Tibial nerve (tissue), 4 donors: ENCODE data around the gene FAM174A.

ENCODE experiments used
- CTCF ChIP-seq, 5 experiments: fragments of 200-600 bp in 3 of 5; fragments of 450-650 bp in 2 of 5; sonication (generic) in 3 of 5; IDR thresholded peaks; one replicate each; pipeline ENCODE4 v1.5.1; 2016 to 2019; ENCODE audit warnings: antibody characterized with exemption in 5 of 5, mild to moderate bottlenecking in 3 of 5, moderate library complexity in 2 of 5
- EP300 ChIP-seq, 2 donors: sonication (generic); formaldehyde crosslinking; IDR thresholded peaks; one replicate each; pipeline ENCODE4 v1.6.1; 2017; ENCODE audit warnings: antibody characterized with exemption in 2 of 2, mild to moderate bottlenecking in 1 of 2
- POLR2A ChIP-seq, 2 donors: fragments of 450-650 bp; IDR thresholded peaks; one replicate each; pipeline ENCODE4 v1.6.1; 2017; ENCODE audit warnings: antibody characterized with exemption in 2 of 2, mild to moderate bottlenecking in 2 of 2, moderate library complexity in 2 of 2

- no peak for TF ChIP-seq CTCF (IDR thresholded peaks at IDR 0.05)
- TF ChIP-seq EP300 (IDR thresholded peaks at IDR 0.05) = no peak
- TF ChIP-seq POLR2A (IDR thresholded peaks at IDR 0.05) = no peak
These were observed 81.1 kb downstream of the FAM174A start for GRCh38 chr5:100616291-100616690.
